Motor neuron (in vitro differentiated cells): ENCODE data around the gene PUM1. TPM values are rescaled to one million over a fixed set of nuclear protein-coding genes. Genes with fewer than 3 reads are reported as not detected.
A peak's percentile ranks its signal among the peaks of the same experiment; 100 is the strongest.
"Not testable (repeated sequence)": the region's sequence is repeated elsewhere in the genome, so short reads cannot be mapped to it uniquely, and the experiment has no call there.

Experiments used
- ATAC-seq, 8 experiments: fragments of 200-7000 bp; cut with Tn5 transposase; replicated peaks in 6 of 8; 2 replicates each; pipeline ENCODE4 v1.8.0; 2021; ENCODE audit warnings: mild to moderate bottlenecking in 8 of 8, moderate library complexity in 8 of 8
- H3K27ac ChIP-seq, 2 donors: fragments of 250-450 bp; sonication (Bioruptor Pico); 2 replicates each; pipeline ENCODE4 v1.9.0; 2021; ENCODE audit warnings: antibody characterized with exemption in 2 of 2, mild to moderate bottlenecking in 2 of 2, moderate library complexity in 1 of 2
- H3K4me1 ChIP-seq, 2 donors: fragments of 250-450 bp; sonication (Bioruptor Pico); replicated peaks in 1 of 2; 2 replicates each; pipeline ENCODE4 v1.6.1; 2021; ENCODE audit warnings: antibody characterized with exemption in 2 of 2, mild to moderate bottlenecking in 2 of 2, moderate library complexity in 1 of 2
- H3K4me3 ChIP-seq, 5 donors: fragments of 250-450 bp; sonication (Bioruptor Pico); 2 replicates each; pipeline ENCODE4 v1.9.0; 2021; ENCODE audit warnings: antibody characterized with exemption in 5 of 5, mild to moderate bottlenecking in 5 of 5, moderate library complexity in 4 of 5
- WGBS, 10 experiments: fragments of 450-650 bp; shearing (Covaris generic); methylation state at CpG; one replicate each; pipeline ENCODE4 v1.0.0; 2022; 5-methylcytosine and 5-hydroxymethylcytosine counted together
- in situ Hi-C, 9 experiments: fragments of 400-800 bp; cut with MboI; loops; one replicate each; pipeline ENCODE4 v1.15.0; 2021; ENCODE audit warnings: low sequenced_read_pairs in 9 of 9, low pct_unique_long_range_greater_than_20kb in 2 of 9; ENCODE audit not compliant: unreplicated experiment in 9 of 9
- total RNA-seq, 8 experiments: library from RNA; unstranded; fragments of 300-600 nt; gene quantifications; 2 replicates each; pipeline versions ENCODE4 v1.2.3 to v1.2.4, GENCODE V29; 2022

The PUM1 gene
- total RNA-seq, 8 experiments from 2014 or later, result 62.3 to 123 (median 87.5) TPM

- in situ Hi-C loops, H3K4me1 ChIP-seq, H3K27ac ChIP-seq, H3K4me3 ChIP-seq, ATAC-seq: not testable (repeated sequence)
- no CpG with 5 or more reads among the region's 4 CpGs for WGBS, 10 experiments
These were observed 129.8 kb downstream of the PUM1 start for GRCh38 chr1:30935758-30936157.

- Histone ChIP-seq H3K4me1 (peaks cover 4% of the 10 kb centered on the region in 2 donors), H3K27ac (no peak overlapping the region), H3K4me3 (no peak overlapping the region)
- no peak for ATAC-seq
- 67 to 100% (median 88%) methylated on average over 1 to 3 of the region's 3 CpGs; no CpG with 5 or more reads in 2 of the 10 experiments for WGBS, 10 experiments
- in situ Hi-C loops, result no loop called here
These were observed 130.9 kb downstream of the PUM1 start for GRCh38 chr1:30934613-30935012.

GRCh38 chr1:30933874-30934252 is 131.7 kb downstream of the PUM1 start:
- H3K4me3 ChIP-seq, result no peak overlapping the region
- H3K4me1 ChIP-seq, result peaks cover 4% of the 10 kb centered on the region in 2 donors
- in situ Hi-C loops, result no loop called here
- ATAC-seq, result peak in 4 of 8 experiments; percentile 1 to 74 (median 35)
- H3K27ac ChIP-seq, result no peak overlapping the region
- WGBS, 10 experiments, result 40 to 95% (median 81%) methylated on average over 1 to 4 of the region's 4 CpGs; no CpG with 5 or more reads in 2 of the 10 experiments

- in situ Hi-C loops, result no loop called here
- ATAC-seq, result peak in 3 of 8 experiments; percentile 15 to 21 (median 16)
- WGBS, 10 experiments, result 50 to 100% (median 84%) methylated on average over 1 to 4 of the region's 6 CpGs; no CpG with 5 or more reads in 6 of the 10 experiments
- Histone ChIP-seq H3K27ac (no peak overlapping the region), H3K4me3 (no peak overlapping the region), H3K4me1 (peaks cover 4% of the 10 kb centered on the region in 2 donors)
These were observed 134.8 kb downstream of the PUM1 start for GRCh38 chr1:30930631-30931173.

GRCh38 chr1:30929944-30930525 is 135.5 kb downstream of the PUM1 start:
- Histone ChIP-seq H3K4me3 (no peak overlapping the region), H3K27ac (no peak overlapping the region), H3K4me1 (peaks cover 4% of the 10 kb centered on the region in 2 donors)
- 50 to 92% (median 82%) methylated on average over 2 to 8 of the region's 8 CpGs; no CpG with 5 or more reads in 2 of the 10 experiments for WGBS, 10 experiments
- peak in 5 of 8 experiments; percentile 3 to 33 (median 10) for ATAC-seq
- in situ Hi-C loops, result no loop called here

- Histone ChIP-seq H3K27ac (no peak overlapping the region), H3K4me3 (no peak overlapping the region), H3K4me1 (peaks cover 4% of the 10 kb centered on the region in 2 donors)
- peak; percentile 30 to 67 (median 60) for ATAC-seq
- 0 to 100% (median 48%) methylated on average over 1 to 6 of the region's 6 CpGs; no CpG with 5 or more reads in 2 of the 10 experiments for WGBS, 10 experiments
- in situ Hi-C loops, result no loop called here
These were observed 136.2 kb downstream of the PUM1 start for GRCh38 chr1:30929135-30929889.

GRCh38 chr1:30928789-30929134 is 136.8 kb downstream of the PUM1 start:
- peaks cover 4% of the 10 kb centered on the region in 2 donors for H3K4me1 ChIP-seq
- no peak overlapping the region for H3K4me3 ChIP-seq
- ATAC-seq, result peak in 1 of 8 experiments; percentile 2
- WGBS, 10 experiments, result 76 to 100% (median 100%) methylated on average over 1 to 2 of the region's 2 CpGs; no CpG with 5 or more reads in 4 of the 10 experiments
- in situ Hi-C loops, result no loop called here
- H3K27ac ChIP-seq, result no peak overlapping the region

- peak in 1 of 8 experiments; percentile 5 for ATAC-seq
- no peak overlapping the region for H3K27ac ChIP-seq
- H3K4me1 ChIP-seq, result peaks cover 4% of the 10 kb centered on the region in 2 donors
- in situ Hi-C loops, result no loop called here
- H3K4me3 ChIP-seq, result no peak overlapping the region
- WGBS, 10 experiments, result 67 to 100% (median 89%) methylated on average over 1 to 7 of the region's 7 CpGs; no CpG with 5 or more reads in 2 of the 10 experiments
These were observed 137.3 kb downstream of the PUM1 start for GRCh38 chr1:30928171-30928570.

- Histone ChIP-seq H3K27ac (no peak overlapping the region), H3K4me3 (no peak overlapping the region), H3K4me1 (peaks cover 4% of the 10 kb centered on the region in 2 donors)
- in situ Hi-C loops, result no loop called here
- ATAC-seq, result no peak
- 25 to 92% (median 77%) methylated on average over 2 to 3 of the region's 3 CpGs for WGBS, 10 experiments
These were observed 138.1 kb downstream of the PUM1 start for GRCh38 chr1:30927448-30927847.

- Histone ChIP-seq H3K4me1 (no peaks in the 10 kb centered on the region), H3K4me3 (no peak overlapping the region), H3K27ac (no peak overlapping the region)
- WGBS, 10 experiments, result 20 to 100% (median 100%) methylated on average over 1 of the region's 1 CpG; no CpG with 5 or more reads in 5 of the 10 experiments
- in situ Hi-C loops, result no loop called here
- no peak for ATAC-seq
These were observed 141.9 kb downstream of the PUM1 start for GRCh38 chr1:30923597-30923996.

- in situ Hi-C loops, result no loop called here
- Histone ChIP-seq H3K4me3 (no peak overlapping the region), H3K4me1 (no peaks in the 10 kb centered on the region), H3K27ac (no peak overlapping the region)
- WGBS, 10 experiments, result 42 to 100% (median 91%) methylated on average over 3 to 7 of the region's 7 CpGs
- no peak for ATAC-seq
These were observed 144.7 kb downstream of the PUM1 start for GRCh38 chr1:30920827-30921226.

- H3K4me1 ChIP-seq, result no peaks in the 10 kb centered on the region
- in situ Hi-C loops, result loop anchor here in 5 of 9 experiments (10.0 kb wide), 4 partner anchors 114 to 194 kb away; partner anchors contain the start of gene MATN1 (in 1 of the 5)
- WGBS, 10 experiments, result 0 to 100% (median 87%) methylated on average over 1 to 10 of the region's 10 CpGs; no CpG with 5 or more reads in 2 of the 10 experiments
- no peak overlapping the region for H3K4me3 ChIP-seq
- peak; percentile 34 to 73 (median 45) for ATAC-seq
- no peak overlapping the region for H3K27ac ChIP-seq
These were observed 146.3 kb downstream of the PUM1 start for GRCh38 chr1:30919025-30919881.
